ENCODE results near the gene DNAH14.

- TF ChIP-seq POLR2A (IDR thresholded peaks at IDR 0.05) (no peak), CTCF (IDR thresholded peaks at IDR 0.05) (no peak)
These were observed 425.4 kb downstream of the DNAH14 start for GRCh38 chr1:225354906-225355305.

Measured in body of pancreas (tissue), 4 donors.